ENCODE measurements around the gene ESRRG.
A peak's percentile ranks its signal among the peaks of the same experiment; 100 is the strongest.
"Not testable (repeated sequence)": the region's sequence is repeated elsewhere in the genome, so short reads cannot be mapped to it uniquely, and the experiment has no call there.

- TF ChIP-seq CTCF (IDR thresholded peaks at IDR 0.05; ENCODE audit: low read depth, low read length, missing input control); NR2F2 (IDR thresholded peaks at IDR 0.05); GABPA (IDR thresholded peaks at IDR 0.05 in 1 of 2, conservative IDR thresholded peaks at IDR 0.05 in 1 of 2); REST (IDR thresholded peaks at IDR 0.05); ZBTB33 (IDR thresholded peaks at IDR 0.05); HNF4G (IDR thresholded peaks at IDR 0.05); MAX (IDR thresholded peaks at IDR 0.05); EGR1 (IDR thresholded peaks at IDR 0.05; ENCODE audit: low read depth in 2 of 2); FOXA1 (IDR thresholded peaks at IDR 0.05); ATF3 (IDR thresholded peaks at IDR 0.05); TAF1 (conservative IDR thresholded peaks at IDR 0.05): not testable (repeated sequence)
- TF ChIP-seq RAD21 (IDR thresholded peaks at IDR 0.05): peak in 1 of 2 donors; percentile 28
Observed at GRCh38 chr1:216529851-216530250, 193.4 kb downstream of the ESRRG start.
